Fibroblast of lung (primary cell): ENCODE results near the gene NUAK2.

ENCODE experiments used
- CTCF ChIP-seq, 2 donors: IDR thresholded peaks in 1 of 2; conservative IDR thresholded peaks in 1 of 2; 1 replicate in 1 of 2; 2 replicates in 1 of 2; pipeline ENCODE4 v1.5.1; 2011 to 2012; ENCODE audit warnings: low read length in 2 of 2, control low read depth in 1 of 2, inconsistent platforms in 1 of 2, low read depth in 1 of 2, mild to moderate bottlenecking in 1 of 2
- EZH2 ChIP-seq: IDR thresholded peaks from 2 replicates; pipeline ENCODE4 v1.5.1; 2012; ENCODE audit warnings: low read length, control low read depth, mild to moderate bottlenecking; ENCODE audit errors: missing control alignments

DNA sequence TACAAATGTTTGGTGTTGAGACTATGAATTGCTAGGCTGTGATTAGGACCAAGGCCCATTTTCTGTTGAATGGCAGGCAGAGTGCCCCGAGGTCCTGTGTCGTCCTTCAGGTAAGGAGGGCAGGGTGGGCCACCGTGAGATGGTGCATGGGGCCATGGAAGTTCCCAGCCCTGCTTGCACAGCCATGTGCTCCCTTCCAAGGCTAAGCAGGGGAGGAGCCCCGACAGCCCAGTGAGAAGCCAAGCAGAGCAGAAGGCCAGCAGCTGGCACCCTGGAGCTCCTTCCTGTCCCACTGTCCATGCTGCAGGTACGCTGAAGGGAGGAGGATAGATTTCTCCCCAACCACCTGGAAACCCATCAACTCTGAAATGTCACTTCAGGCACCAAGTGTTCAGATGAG, 8.2 kb upstream of the NUAK2 start:
- TF ChIP-seq CTCF (conservative IDR thresholded peaks at IDR 0.05 in 1 of 2, IDR thresholded peaks at IDR 0.05 in 1 of 2; ENCODE audit: low read depth in 1 of 2, low read length in 2 of 2), result no peak
- no peak for TF ChIP-seq EZH2
